ENCODE results near the gene TRPM3. TPM values are rescaled to one million over a fixed set of nuclear protein-coding genes. Genes with fewer than 3 reads are reported as not detected.

Gene TRPM3
- total RNA-seq, 1 experiment from 2014 or later = not detected

- H3K4me1 ChIP-seq (ENCODE audit: control insufficient read depth, insufficient read depth, low read length) = no peaks in the 10 kb centered on the region
- in situ Hi-C loops (cut with HindIII; ENCODE audit: low pct_unique_long_range_greater_than_20kb, low sequenced_read_pairs) (no loop called here), intact Hi-C loops (cut with micrococcal nuclease; ENCODE audit: unreplicated experiment) (no loop called here)
- TF ChIP-seq SIN3A (IDR thresholded peaks at IDR 0.05; ENCODE audit: borderline replicate concordance, insufficient read depth, low read depth, low read length) = no peak
- TF ChIP-seq CTCF (IDR thresholded peaks at IDR 0.05) = no peak
- TF ChIP-seq TCF7L2 (IDR thresholded peaks at IDR 0.05; ENCODE audit: low read depth, low read length) = no peak
- no peak for TF ChIP-seq REST (IDR thresholded peaks at IDR 0.05; ENCODE audit: insufficient read depth in 1 of 2, low read depth in 2 of 2, low read length in 1 of 2)
- no peak for TF ChIP-seq POLR2AphosphoS5 (IDR thresholded peaks at IDR 0.05; ENCODE audit: low read depth, low read length)
- H3K36me3 ChIP-seq (ENCODE audit: control insufficient read depth, insufficient read depth, low read length) = no peaks in the 10 kb centered on the region
- ATAC-seq (no peak), DNase-seq (ENCODE audit: low read depth, low spot score) (no peak)
- CTCF ChIA-PET = no interaction called here
- no peaks in the 10 kb centered on the region for H3K9me3 ChIP-seq (ENCODE audit: control insufficient read depth, insufficient read depth, low read depth, low read length)
- H3K27ac ChIP-seq (ENCODE audit: low read length) = no peak overlapping the region
- no peak overlapping the region for H3K4me3 ChIP-seq (ENCODE audit: low read depth in 2 of 2, low read length in 2 of 2)
- no peaks in the 10 kb centered on the region for H3K27me3 ChIP-seq (ENCODE audit: control insufficient read depth, insufficient read depth, low read length)
- no TSS peak for BruUV-seq (replicated peaks)
- POLR2A ChIA-PET = no interaction called here
Observed at GRCh38 chr9:70945301-70945700, 176.1 kb downstream of the TRPM3 start.

- TF ChIP-seq POLR2AphosphoS5 (IDR thresholded peaks at IDR 0.05; ENCODE audit: low read depth, low read length) = no peak
- no peak for TF ChIP-seq REST (IDR thresholded peaks at IDR 0.05; ENCODE audit: insufficient read depth in 1 of 2, low read depth in 2 of 2, low read length in 1 of 2)
- no peak for TF ChIP-seq TCF7L2 (IDR thresholded peaks at IDR 0.05; ENCODE audit: low read depth, low read length)
- no peak for TF ChIP-seq SIN3A (IDR thresholded peaks at IDR 0.05; ENCODE audit: borderline replicate concordance, insufficient read depth, low read depth, low read length)
- TF ChIP-seq CTCF (IDR thresholded peaks at IDR 0.05) = no peak
- no peaks in the 10 kb centered on the region for H3K27me3 ChIP-seq (ENCODE audit: control insufficient read depth, insufficient read depth, low read length)
- POLR2A ChIA-PET = no interaction called here
- BruUV-seq (replicated peaks) = no TSS peak
- no peak overlapping the region for H3K4me3 ChIP-seq (ENCODE audit: low read depth in 2 of 2, low read length in 2 of 2)
- no peaks in the 10 kb centered on the region for H3K9me3 ChIP-seq (ENCODE audit: control insufficient read depth, insufficient read depth, low read depth, low read length)
- intact Hi-C loops (cut with micrococcal nuclease; ENCODE audit: unreplicated experiment) (no loop called here), in situ Hi-C loops (cut with HindIII; ENCODE audit: low pct_unique_long_range_greater_than_20kb, low sequenced_read_pairs) (no loop called here)
- ATAC-seq (no peak), DNase-seq (ENCODE audit: low read depth, low spot score) (no peak)
- no peaks in the 10 kb centered on the region for H3K4me1 ChIP-seq (ENCODE audit: control insufficient read depth, insufficient read depth, low read length)
- no peak overlapping the region for H3K27ac ChIP-seq (ENCODE audit: low read length)
- no peaks in the 10 kb centered on the region for H3K36me3 ChIP-seq (ENCODE audit: control insufficient read depth, insufficient read depth, low read length)
- CTCF ChIA-PET = no interaction called here
Observed at GRCh38 chr9:70941191-70941590, 180.2 kb downstream of the TRPM3 start.

Data from Panc1 (cell line).